Central memory CD4-positive, alpha-beta T cell (primary cell): ENCODE data around the gene GJB6.

ENCODE experiments used
- DNase-seq: peaks from one replicate; pipeline ENCODE4 v3.0.0; 2022

The GJB6 gene

DNA sequence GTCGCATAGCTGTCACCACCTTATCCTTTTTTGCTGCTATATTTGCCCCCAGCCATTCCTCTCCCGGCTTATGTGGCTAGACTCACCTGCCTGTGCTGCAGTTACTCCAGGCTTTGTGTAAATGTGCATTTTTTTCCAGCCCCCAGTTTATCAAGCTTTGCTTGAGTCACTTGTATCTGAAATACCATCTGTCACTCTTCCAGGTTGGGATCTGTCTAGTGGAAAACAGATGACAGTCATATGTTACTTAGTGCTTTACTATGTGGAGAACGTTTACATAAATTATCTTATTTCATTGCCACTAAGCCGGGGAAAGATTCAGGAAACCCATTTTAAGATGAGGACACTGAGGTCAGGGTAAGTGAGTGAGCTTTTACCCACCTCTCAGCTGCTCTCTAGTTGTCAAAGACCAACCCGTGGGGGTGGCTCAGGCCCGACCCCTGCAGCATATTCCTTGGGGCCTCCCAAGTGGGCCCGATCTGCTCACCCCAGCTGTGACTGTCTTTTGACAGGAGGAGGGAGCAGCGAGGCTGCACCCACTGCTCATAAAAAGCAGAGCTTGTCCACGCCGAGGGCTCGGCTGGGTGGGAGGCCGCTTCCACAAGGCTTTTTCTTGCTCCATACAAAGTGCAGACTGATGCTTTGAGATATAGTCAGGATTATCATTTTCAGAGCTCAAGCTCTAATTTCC is 46.6 kb downstream of the GJB6 start:
- DNase-seq = no peak

DNA sequence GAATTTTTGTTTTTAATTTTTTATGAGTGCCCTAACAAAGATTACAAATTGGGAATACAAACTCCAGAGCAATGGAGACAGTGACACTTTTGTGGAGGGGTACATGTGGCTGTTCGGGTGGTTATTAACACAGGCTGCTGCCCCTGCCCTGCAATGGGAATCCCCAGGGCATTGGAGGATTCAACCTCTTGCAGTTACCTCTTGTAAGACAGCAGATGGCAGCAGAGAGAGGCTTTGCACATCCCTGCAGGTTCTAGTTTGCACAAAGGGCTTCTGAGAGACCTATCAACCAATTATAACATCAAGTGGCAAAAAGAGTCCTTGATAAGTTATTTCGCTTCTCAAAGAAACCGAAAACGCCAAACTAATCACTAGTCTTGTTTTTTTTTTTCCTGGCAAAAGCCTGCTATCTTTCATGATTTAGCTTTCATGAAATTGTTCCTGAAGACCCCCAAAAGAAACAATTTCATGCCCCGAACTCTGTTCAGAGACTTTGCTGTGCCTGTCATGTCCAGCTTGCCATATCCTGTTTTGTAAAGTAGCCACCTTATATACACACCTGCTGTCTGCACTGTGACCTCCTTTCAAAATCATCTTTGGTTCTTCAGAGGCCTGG is 49.8 kb downstream of the GJB6 start:
- DNase-seq = peak; percentile 63

- no peak for DNase-seq
Measured at GRCh38 chr13:20181188-20181587, 50.9 kb downstream of the GJB6 start.

- no peak for DNase-seq
Measured at GRCh38 chr13:20178156-20178555, 54.0 kb downstream of the GJB6 start.

GRCh38 chr13:20177049-20177831 is 54.9 kb downstream of the GJB6 start:
- no peak for DNase-seq

GRCh38 chr13:20175907-20176652 is 56.0 kb downstream of the GJB6 start:
- no peak for DNase-seq

GRCh38 chr13:20175406-20175794 is 56.7 kb downstream of the GJB6 start:
- no peak for DNase-seq

- DNase-seq = peak; percentile 9
Measured at GRCh38 chr13:20174656-20175405, 57.3 kb downstream of the GJB6 start.

DNA sequence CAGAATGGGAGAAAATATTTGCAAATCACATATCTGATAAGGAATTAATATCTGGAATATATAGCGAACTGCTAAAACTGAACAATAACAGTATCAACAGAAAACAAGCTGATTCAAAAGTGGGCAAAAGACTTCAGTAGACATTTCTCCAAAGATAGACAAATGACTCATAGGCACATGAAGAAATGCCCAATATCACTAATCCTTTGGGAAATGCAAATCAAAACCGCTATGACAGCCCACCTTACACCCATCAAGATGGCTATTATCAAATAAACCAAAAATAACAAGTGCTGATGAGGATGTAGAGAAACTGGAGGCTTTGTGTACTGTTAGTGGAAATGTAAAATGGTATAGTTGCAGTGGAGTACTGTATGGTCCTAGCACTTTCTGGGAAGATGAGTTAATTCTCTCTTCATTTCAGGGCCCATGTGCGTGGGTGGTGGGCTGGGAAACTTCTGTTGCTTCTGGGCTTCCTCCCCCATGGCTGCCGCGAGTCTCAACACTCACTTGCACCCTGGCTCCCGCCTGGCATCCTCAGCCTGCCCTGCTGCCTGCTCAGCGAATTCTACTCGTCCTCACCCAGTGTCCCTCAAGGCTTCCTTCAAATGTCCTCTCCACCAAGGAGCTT is 58.9 kb downstream of the GJB6 start:
- DNase-seq = no peak
